ENCODE data around the gene CARNS1. TPM values are rescaled to one million over a fixed set of nuclear protein-coding genes. Genes with fewer than 3 reads are reported as not detected.

CARNS1 gene
- total and polyA plus RNA-seq, 4 donors = 0.05 to 0.19 (median 0.10) TPM

GRCh38 chr11:67366961-67367760 lies 48.3 kb upstream of the CARNS1 start:
- TF ChIP-seq NR2F2 (IDR thresholded peaks at IDR 0.05) (no peak), HNF4G (IDR thresholded peaks at IDR 0.05) (no peak), FOXA2 (IDR thresholded peaks at IDR 0.05) (no peak), MAX (IDR thresholded peaks at IDR 0.05) (no peak), TAF1 (conservative IDR thresholded peaks at IDR 0.05) (no peak), RXRA (IDR thresholded peaks at IDR 0.05) (no peak), CTCF (IDR thresholded peaks at IDR 0.05; ENCODE audit: low read depth, low read length, missing input control) (no peak), FOXA1 (IDR thresholded peaks at IDR 0.05) (no peak), SP1 (IDR thresholded peaks at IDR 0.05) (no peak), RAD21 (IDR thresholded peaks at IDR 0.05) (no peak), HNF4A (conservative IDR thresholded peaks at IDR 0.05) (no peak)
- DNase-seq (ENCODE audit: low spot score) = no peak
- peaks cover 0 to 7% (median under 1%) of the 10 kb centered on the region in 4 donors for H3K4me1 ChIP-seq (ENCODE audit: control insufficient read depth in 4 of 4, insufficient read depth in 4 of 4, low read length in 3 of 4)
- no peak overlapping the region for H3K27ac ChIP-seq (ENCODE audit: low read depth in 1 of 2, low read length in 2 of 2)
- H3K9me3 ChIP-seq (ENCODE audit: control insufficient read depth in 4 of 4, low read length in 3 of 4) = no peaks in the 10 kb centered on the region
- no peak overlapping the region for H3K4me3 ChIP-seq (ENCODE audit: low read depth in 1 of 3, low read length in 3 of 3)
- H3K27me3 ChIP-seq (ENCODE audit: control insufficient read depth in 4 of 4, insufficient read depth in 4 of 4, low read length in 3 of 4) = no peaks in the 10 kb centered on the region
- WGBS = 79% methylated on average over 25 of the region's 25 CpGs
- H3K9ac ChIP-seq (ENCODE audit: low read depth in 1 of 2, low read length in 2 of 2) = no peak overlapping the region
- no peaks in the 10 kb centered on the region for H3K36me3 ChIP-seq (ENCODE audit: control insufficient read depth in 4 of 4, insufficient read depth in 3 of 4, low read depth in 1 of 4, low read length in 3 of 4)

GRCh38 chr11:67367761-67368227 lies 47.7 kb upstream of the CARNS1 start:
- 87% methylated on average over 7 of the region's 7 CpGs for WGBS
- Histone ChIP-seq H3K9me3 (ENCODE audit: control insufficient read depth in 4 of 4, low read length in 3 of 4) (no peaks in the 10 kb centered on the region), H3K27me3 (ENCODE audit: control insufficient read depth in 4 of 4, insufficient read depth in 4 of 4, low read length in 3 of 4) (no peaks in the 10 kb centered on the region), H3K4me3 (ENCODE audit: low read depth in 1 of 3, low read length in 3 of 3) (no peak overlapping the region), H3K36me3 (ENCODE audit: control insufficient read depth in 4 of 4, insufficient read depth in 3 of 4, low read depth in 1 of 4, low read length in 3 of 4) (no peaks in the 10 kb centered on the region), H3K4me1 (ENCODE audit: control insufficient read depth in 4 of 4, insufficient read depth in 4 of 4, low read length in 3 of 4) (peaks cover 0 to 8% (median 1%) of the 10 kb centered on the region in 4 donors), H3K9ac (ENCODE audit: low read depth in 1 of 2, low read length in 2 of 2) (no peak overlapping the region), H3K27ac (ENCODE audit: low read depth in 1 of 2, low read length in 2 of 2) (no peak overlapping the region)
- TF ChIP-seq TAF1 (conservative IDR thresholded peaks at IDR 0.05) = no peak
- TF ChIP-seq FOXA2 (IDR thresholded peaks at IDR 0.05) = no peak
- TF ChIP-seq JUND (IDR thresholded peaks at IDR 0.05) = no peak
- no peak for TF ChIP-seq FOXA1 (IDR thresholded peaks at IDR 0.05)
- no peak for DNase-seq (ENCODE audit: low spot score)

GRCh38 chr11:67368621-67369020 lies 46.9 kb upstream of the CARNS1 start:
- no peak overlapping the region for H3K4me3 ChIP-seq (ENCODE audit: low read depth in 1 of 3, low read length in 3 of 3)
- DNase-seq (ENCODE audit: low spot score) = no peak
- H3K9me3 ChIP-seq (ENCODE audit: control insufficient read depth in 4 of 4, low read length in 3 of 4) = no peaks in the 10 kb centered on the region
- no peaks in the 10 kb centered on the region for H3K36me3 ChIP-seq (ENCODE audit: control insufficient read depth in 4 of 4, insufficient read depth in 3 of 4, low read depth in 1 of 4, low read length in 3 of 4)
- no peak overlapping the region for H3K9ac ChIP-seq (ENCODE audit: low read depth in 1 of 2, low read length in 2 of 2)
- H3K4me1 ChIP-seq (ENCODE audit: control insufficient read depth in 4 of 4, insufficient read depth in 4 of 4, low read length in 3 of 4) = peaks cover 0 to 12% (median 1%) of the 10 kb centered on the region in 4 donors
- H3K27ac ChIP-seq (ENCODE audit: low read depth in 1 of 2, low read length in 2 of 2) = no peak overlapping the region
- H3K27me3 ChIP-seq (ENCODE audit: control insufficient read depth in 4 of 4, insufficient read depth in 4 of 4, low read length in 3 of 4) = no peaks in the 10 kb centered on the region
- TF ChIP-seq RXRA (IDR thresholded peaks at IDR 0.05) = no peak
- TF ChIP-seq ZBTB33 (IDR thresholded peaks at IDR 0.05) = no peak
- TF ChIP-seq HNF4A (conservative IDR thresholded peaks at IDR 0.05) = no peak
- TF ChIP-seq SP1 (IDR thresholded peaks at IDR 0.05) = no peak
- no peak for TF ChIP-seq GABPA (IDR thresholded peaks at IDR 0.05 in 1 of 2, conservative IDR thresholded peaks at IDR 0.05 in 1 of 2)
- TF ChIP-seq TAF1 (conservative IDR thresholded peaks at IDR 0.05) = no peak
- no peak for TF ChIP-seq YY1 (IDR thresholded peaks at IDR 0.05)
- 89% methylated on average over 3 of the region's 3 CpGs for whole genome bisulfite sequencing

Measured in liver (tissue), 9 donors.